HG03025 (cell line): ENCODE results near the gene UBE2O.

Experiments used
- ATAC-seq: cut with Tn5 transposase; IDR thresholded peaks from one replicate; pipeline ENCODE4 v1.9.1; 2021; ENCODE audit warnings: mild to moderate bottlenecking, moderate library complexity; ENCODE audit not compliant: unreplicated experiment, low FRiP score

The UBE2O gene

GRCh38 chr17:76442341-76443338 is 10.3 kb downstream of the UBE2O start:
- ATAC-seq: no peak

GRCh38 chr17:76441686-76442340 is 11.1 kb downstream of the UBE2O start:
- ATAC-seq: no peak

- no peak for ATAC-seq
Observed at GRCh38 chr17:76440751-76441362, 12.1 kb downstream of the UBE2O start.

GRCh38 chr17:76439314-76439928 is 13.5 kb downstream of the UBE2O start:
- ATAC-seq: no peak

- ATAC-seq: no peak
Observed at GRCh38 chr17:76438906-76439305, 14.0 kb downstream of the UBE2O start.

GRCh38 chr17:76437467-76438402 is 15.2 kb downstream of the UBE2O start:
- ATAC-seq: no peak

GRCh38 chr17:76435751-76436150 is 17.2 kb downstream of the UBE2O start:
- ATAC-seq: no peak

- no peak for ATAC-seq
Observed at GRCh38 chr17:76434870-76435269, 18.1 kb downstream of the UBE2O start.

- no peak for ATAC-seq
Observed at GRCh38 chr17:76433693-76434092, 19.3 kb downstream of the UBE2O start.

GRCh38 chr17:76432712-76433336 is 20.1 kb downstream of the UBE2O start:
- no peak for ATAC-seq

GRCh38 chr17:76432004-76432403 is 20.9 kb downstream of the UBE2O start:
- no peak for ATAC-seq

GRCh38 chr17:76431509-76431908 is 21.4 kb downstream of the UBE2O start:
- ATAC-seq: no peak

GRCh38 chr17:76428511-76428910 is 24.4 kb downstream of the UBE2O start:
- ATAC-seq: no peak

GRCh38 chr17:76427501-76428231 is 25.3 kb downstream of the UBE2O start:
- ATAC-seq: no peak

GRCh38 chr17:76426853-76427252 is 26.1 kb downstream of the UBE2O start:
- ATAC-seq: no peak

- ATAC-seq: no peak
Observed at GRCh38 chr17:76422860-76423259, 30.1 kb downstream of the UBE2O start.

GRCh38 chr17:76422406-76422805 is 30.5 kb downstream of the UBE2O start:
- ATAC-seq: no peak

GRCh38 chr17:76421044-76421407 is 31.9 kb downstream of the UBE2O start:
- no peak for ATAC-seq
